H1 (cell line): ENCODE results near the gene ANKMY2. TPM values are rescaled to one million over a fixed set of nuclear protein-coding genes. Genes with fewer than 3 reads are reported as not detected.

Experiments
- CTCF ChIA-PET: fragments of 300-600 bp; sonication (Branson Sonifier 250); formaldehyde crosslinking; loops from one replicate; lab custom pipeline; 2021; ENCODE audit not compliant: partially characterized antibody; lab: Charles Lee
- POLR2A ChIA-PET: fragments of 300-600 bp; sonication (Branson Sonifier 250); formaldehyde crosslinking; loops from one replicate; lab custom pipeline; 2021; ENCODE audit warnings: inconsistent platforms; ENCODE audit not compliant: partially characterized antibody; lab: Charles Lee
- DNase-seq, 2 experiments: peaks; one replicate each; pipeline versions ENCODE4 v3.0.0 to v3.0.0-alpha.2; 2010 to 2022; ENCODE audit warnings: low spot score in 2 of 2, low read depth in 1 of 2, mixed read lengths in 1 of 2
- FAIRE-seq: peaks from 2 replicates; lab custom pipeline; 2011; peaks lifted over from hg19 to GRCh38; lab: Jason Lieb, UNC
- H2AFZ ChIP-seq: 2 replicates; pipeline ENCODE4 v1.8.1; 2012; ENCODE audit warnings: low read length, inconsistent platforms
- H2AK5ac ChIP-seq: 2 replicates; pipeline ENCODE4 v1.6.1; 2013; ENCODE audit warnings: low read depth, low read length
- H2BK120ac ChIP-seq: replicated peaks from 2 replicates; pipeline ENCODE3; 2013; ENCODE audit warnings: low read depth, low read length, inconsistent platforms
- H2BK12ac ChIP-seq: 2 replicates; pipeline ENCODE4 v1.6.1; 2013; ENCODE audit warnings: low read depth, low read length
- H2BK15ac ChIP-seq: 2 replicates; pipeline ENCODE4 v1.6.1; 2013; ENCODE audit warnings: low read length
- H2BK20ac ChIP-seq: 2 replicates; pipeline ENCODE4 v1.6.1; 2013; ENCODE audit warnings: low read length
- H2BK5ac ChIP-seq: 2 replicates; pipeline ENCODE4 v1.6.1; 2013; ENCODE audit warnings: low read depth, low read length
- H3K14ac ChIP-seq: 2 replicates; pipeline ENCODE4 v1.6.1; 2013; ENCODE audit warnings: inconsistent platforms; ENCODE audit not compliant: insufficient read length
- H3K18ac ChIP-seq: 2 replicates; pipeline ENCODE4 v1.6.1; 2013; ENCODE audit warnings: low read length; ENCODE audit errors: extremely low read depth
- H3K23ac ChIP-seq: 2 replicates; pipeline ENCODE4 v1.6.1; 2013; ENCODE audit warnings: inconsistent platforms; ENCODE audit not compliant: insufficient read length
- H3K23me2 ChIP-seq: 2 replicates; pipeline ENCODE4 v1.6.1; 2013; ENCODE audit warnings: low read depth, low read length
- H3K27ac ChIP-seq: 2 replicates; pipeline ENCODE4 v1.6.1; 2011; ENCODE audit warnings: low read depth, low read length, inconsistent platforms
- H3K27me3 ChIP-seq, 4 experiments: replicated peaks in 1 of 4; 1 replicate in 1 of 4; 2 replicates in 3 of 4; pipeline versions ENCODE4 v1.6.1 to v1.8.1; 2011 to 2013; ENCODE audit warnings: low read length in 3 of 4, mild to moderate bottlenecking in 3 of 4, inconsistent platforms in 2 of 4, mixed read lengths in 2 of 4, moderate library complexity in 1 of 4; ENCODE audit not compliant: control insufficient read depth in 3 of 4, insufficient read depth in 3 of 4; ENCODE audit errors: extremely low read depth in 1 of 4
- H3K36me3 ChIP-seq, 4 experiments: 2 replicates each; pipeline versions ENCODE4 v1.6.1 to v1.8.1; 2011 to 2013; ENCODE audit warnings: mild to moderate bottlenecking in 4 of 4, low read length in 3 of 4, moderate library complexity in 2 of 4, control low read depth in 1 of 4, inconsistent platforms in 1 of 4; ENCODE audit not compliant: insufficient read depth in 4 of 4, control insufficient read depth in 2 of 4
- H3K4ac ChIP-seq: replicated peaks from 2 replicates; pipeline ENCODE3; 2013; ENCODE audit warnings: low read length, low read depth, mixed read lengths, inconsistent platforms; ENCODE audit not compliant: insufficient read length
- H3K4me1 ChIP-seq, 4 experiments: replicated peaks in 1 of 4; 1 replicate in 1 of 4; 2 replicates in 3 of 4; pipeline versions ENCODE4 v1.6.1 to v1.8.1; 2011 to 2013; ENCODE audit warnings: low read length in 3 of 4, inconsistent platforms in 2 of 4, mixed read lengths in 1 of 4; ENCODE audit not compliant: insufficient read depth in 4 of 4, control insufficient read depth in 3 of 4
- H3K4me2 ChIP-seq, 2 experiments: 2 replicates each; pipeline versions ENCODE4 v1.6.1 to v1.8.1; 2011 to 2013; ENCODE audit warnings: low read depth in 2 of 2, low read length in 2 of 2, control low read depth in 1 of 2, inconsistent platforms in 1 of 2, mild to moderate bottlenecking in 1 of 2; ENCODE audit not compliant: insufficient read depth in 1 of 2
- H3K4me3 ChIP-seq, 4 experiments: fragments of 200-600, 300-600 bp in 1 of 4; sonication (generic), shearing (Covaris generic), sonication (Bioruptor Twin) in 1 of 4; 2 replicates each; pipeline versions ENCODE4 v1.5.1 to v1.8.1; 2011 to 2016; ENCODE audit warnings: low read length in 4 of 4, low read depth in 3 of 4, control low read depth in 2 of 4, inconsistent platforms in 2 of 4, mild to moderate bottlenecking in 2 of 4, mixed read lengths in 1 of 4, moderate library complexity in 1 of 4; ENCODE audit not compliant: insufficient read depth in 2 of 4; ENCODE audit errors: extremely low read depth in 1 of 4
- H3K56ac ChIP-seq: replicated peaks from 2 replicates; pipeline ENCODE3; 2013; ENCODE audit warnings: low read depth, mild to moderate bottlenecking, mixed read lengths, low read length, inconsistent platforms; ENCODE audit not compliant: insufficient read length
- H3K79me1 ChIP-seq: 2 replicates; pipeline ENCODE4 v1.6.1; 2013; ENCODE audit warnings: low read depth, low read length, control low read depth
- H3K79me2 ChIP-seq, 2 experiments: 2 replicates each; pipeline versions ENCODE4 v1.6.1 to v1.8.1; 2012 to 2013; ENCODE audit warnings: low read length in 2 of 2, mild to moderate bottlenecking in 2 of 2, inconsistent platforms in 1 of 2; ENCODE audit not compliant: insufficient read depth in 2 of 2, control insufficient read depth in 1 of 2
- H3K9ac ChIP-seq, 4 experiments: replicated peaks in 1 of 4; 1 replicate in 1 of 4; 2 replicates in 3 of 4; pipeline versions ENCODE4 v1.6.1 to v1.8.1; 2011 to 2013; ENCODE audit warnings: low read depth in 3 of 4, low read length in 3 of 4, control low read depth in 2 of 4, mild to moderate bottlenecking in 2 of 4, moderate library complexity in 2 of 4, inconsistent platforms in 1 of 4; ENCODE audit errors: extremely low read depth in 1 of 4
- H3K9me3 ChIP-seq, 2 experiments: 2 replicates each; pipeline versions ENCODE4 v1.6.1 to v1.8.1; 2012 to 2013; ENCODE audit warnings: mild to moderate bottlenecking in 2 of 2, moderate library complexity in 2 of 2, control low read depth in 1 of 2, inconsistent platforms in 1 of 2, low read depth in 1 of 2, low read length in 1 of 2, mixed read lengths in 1 of 2; ENCODE audit not compliant: insufficient read depth in 2 of 2
- H4K20me1 ChIP-seq, 2 experiments: replicated peaks in 1 of 2; 2 replicates each; pipeline versions ENCODE3 to v1.8.1; 2011 to 2013; ENCODE audit warnings: inconsistent platforms in 2 of 2, low read length in 2 of 2, mild to moderate bottlenecking in 1 of 2; ENCODE audit not compliant: insufficient read depth in 2 of 2, control insufficient read depth in 1 of 2
- H4K5ac ChIP-seq: 2 replicates; pipeline ENCODE4 v1.6.1; 2013; ENCODE audit warnings: low read length, low read depth, mixed read lengths, inconsistent platforms; ENCODE audit not compliant: insufficient read length
- H4K8ac ChIP-seq: 2 replicates; pipeline ENCODE4 v1.8.0; 2013; ENCODE audit warnings: mild to moderate bottlenecking, moderate library complexity, low read length, inconsistent platforms; ENCODE audit not compliant: insufficient read depth; ENCODE audit errors: extremely low read depth
- H4K91ac ChIP-seq: replicated peaks from 2 replicates; pipeline ENCODE3; 2013; ENCODE audit warnings: low read length, mixed read lengths, inconsistent platforms; ENCODE audit not compliant: insufficient read length
- BACH1 ChIP-seq: IDR thresholded peaks from 2 replicates; pipeline ENCODE4 v1.6.1; 2012; ENCODE audit warnings: low read length, improper control_type of control experiment
- CBX8 ChIP-seq: fragments of 300-800, 300-1000 bp; sonication (generic); IDR thresholded peaks from 2 replicates; pipeline ENCODE4 v1.7.1; 2016; ENCODE audit warnings: low read depth, low read length, borderline replicate concordance
- JUN ChIP-seq: IDR thresholded peaks from 2 replicates; pipeline ENCODE4 v1.6.1; 2011; ENCODE audit warnings: low read depth, mild to moderate bottlenecking, improper control_type of control experiment, low read length
- MAFK ChIP-seq: IDR thresholded peaks from 2 replicates; pipeline ENCODE4 v1.6.1; 2012; ENCODE audit warnings: low read depth, mild to moderate bottlenecking, improper control_type of control experiment, low read length
- NANOG ChIP-seq: IDR thresholded peaks from 2 replicates; pipeline ENCODE4 v1.6.1; 2011; ENCODE audit warnings: low read length, low read depth, mild to moderate bottlenecking, inconsistent platforms; ENCODE audit not compliant: insufficient read depth, poor library complexity, severe bottlenecking
- NRF1 ChIP-seq: IDR thresholded peaks from 2 replicates; pipeline ENCODE4 v1.6.1; 2011; ENCODE audit warnings: mild to moderate bottlenecking, low read depth, low read length, improper control_type of control experiment
- POLR2A ChIP-seq, 2 experiments: IDR thresholded peaks; 1 replicate in 1 of 2; 2 replicates in 1 of 2; pipeline ENCODE4 v1.6.1; 2011; ENCODE audit warnings: low read depth in 2 of 2, low read length in 2 of 2, mild to moderate bottlenecking in 2 of 2; ENCODE audit errors: control extremely low read depth in 1 of 2
- RNF2 ChIP-seq: fragments of 200-900, 300-1000 bp; sonication (generic); IDR thresholded peaks from 2 replicates; pipeline ENCODE4 v1.7.1; 2016; ENCODE audit warnings: borderline replicate concordance, low read depth, mild to moderate bottlenecking, antibody characterized with exemption, low read length; ENCODE audit not compliant: poor library complexity, severe bottlenecking; ENCODE audit errors: missing control alignments
- SIRT6 ChIP-seq: IDR thresholded peaks from one replicate; pipeline ENCODE4 v1.7.1; 2012; ENCODE audit warnings: low read length, inconsistent platforms
- SP4 ChIP-seq: IDR thresholded peaks from 2 replicates; pipeline ENCODE4 v1.6.1; 2012; ENCODE audit warnings: low read length, inconsistent platforms
- SRF ChIP-seq: IDR thresholded peaks from 2 replicates; pipeline ENCODE4 v1.6.1; 2011; ENCODE audit warnings: mild to moderate bottlenecking, low read depth, low read length, moderate library complexity
- SUZ12 ChIP-seq: fragments of 200-600 bp; sonication (generic); IDR thresholded peaks from 2 replicates; pipeline ENCODE4 v1.6.1; 2012; ENCODE audit warnings: mild to moderate bottlenecking, inconsistent platforms, low read length, moderate library complexity, mixed read lengths
- TAF1 ChIP-seq: IDR thresholded peaks from 2 replicates; pipeline ENCODE4 v1.6.1; 2011; ENCODE audit warnings: mild to moderate bottlenecking, low read depth, low read length
- TEAD4 ChIP-seq: IDR thresholded peaks from 2 replicates; pipeline ENCODE4 v1.6.1; 2012; ENCODE audit warnings: low read depth, low read length, inconsistent platforms, mixed read lengths
- WGBS, 2 experiments: shearing (Covaris generic) in 1 of 2; methylation state at CpG; one replicate each; pipeline versions ENCODE4 v1.1.6 to v1.1.7; 2013 to 2015; ENCODE audit warnings: low lambda C conversion rate in 2 of 2, mixed read lengths in 2 of 2, inconsistent platforms in 1 of 2, low coverage in 1 of 2, missing lambda C conversion rate in 1 of 2; ENCODE audit not compliant: insufficient replicate concordance in 2 of 2, insufficient coverage in 1 of 2, insufficient read length in 1 of 2; ENCODE audit errors: extremely low coverage in 1 of 2, missing lambda C conversion rate in 1 of 2; 5-methylcytosine and 5-hydroxymethylcytosine counted together
- polyA plus RNA-seq, 7 experiments: library from polyadenylated mRNA; depleted of rRNA in 3 of 7; stranded (reverse) in 5 of 7; unstranded in 2 of 7; fragments of >200 nt in 5 of 7; fragments of 200-250 nt in 2 of 7; gene quantifications; 1 replicate in 5 of 7; 2 replicates in 1 of 7; 4 replicates in 1 of 7; pipeline versions ENCODE4 v1.2.1 to v1.2.3, GENCODE V29; 2011 to 2013; ENCODE audit warnings: missing spikeins in 2 of 7, mixed read lengths in 2 of 7
- total RNA-seq: library from RNA; stranded (reverse); fragmentation: NEBNext Ultra II Directional; extraction: Animal tissue kit (Norgen Biotek cat#: 25700); gene quantifications from 2 replicates; pipeline ENCODE4 v1.2.1, GENCODE V29; 2021
- TF ChIP-seq, protein P1 (sequence below): IDR thresholded peaks from 2 replicates; pipeline ENCODE4 v1.6.1; 2012; ENCODE audit warnings: inconsistent platforms

Gene ANKMY2
- total and polyA plus RNA-seq, 2 of the 8 experiments (the other 6 are each of a cell fraction or from before 2014, with no cell fraction given), result 5.2 to 9.3 TPM

DNA sequence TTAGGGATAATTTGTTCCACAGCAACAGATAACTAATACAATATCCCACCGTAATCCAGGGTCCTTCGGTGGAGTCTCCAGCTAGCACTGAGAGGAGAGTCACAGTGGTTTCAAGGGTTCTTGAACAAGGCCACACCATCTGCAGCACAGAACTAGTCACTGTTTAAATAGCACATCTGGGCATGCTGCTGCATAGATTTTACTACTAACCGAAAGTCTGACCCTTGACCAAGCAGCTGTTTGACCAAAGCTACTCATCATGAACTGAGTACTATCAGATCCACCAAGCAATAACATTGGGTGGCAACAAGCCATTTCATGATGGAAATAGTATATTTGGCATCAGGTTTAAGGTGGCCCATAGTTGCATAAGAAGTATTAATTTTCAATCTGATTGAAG, 53.2 kb downstream of the ANKMY2 start:
- POLR2A ChIA-PET, result no interaction called here
- H2AK5ac ChIP-seq, result no peak overlapping the region
- H3K23ac ChIP-seq, result no peak overlapping the region
- no peak overlapping the region for H2BK12ac ChIP-seq
- H3K56ac ChIP-seq, result no peak overlapping the region
- no peak overlapping the region for H3K4ac ChIP-seq
- no peaks in the 10 kb centered on the region for H3K36me3 ChIP-seq
- no peak for FAIRE-seq
- H3K23me2 ChIP-seq, result no peaks in the 10 kb centered on the region
- DNase-seq, result no peak
- no peak overlapping the region for H3K18ac ChIP-seq
- H3K27ac ChIP-seq, result no peak overlapping the region
- H3K4me2 ChIP-seq, result no peak overlapping the region
- H3K4me1 ChIP-seq, result no peaks in the 10 kb centered on the region
- H2BK15ac ChIP-seq, result no peak overlapping the region
- no peak overlapping the region for H2AFZ ChIP-seq
- H3K79me1 ChIP-seq, result no peaks in the 10 kb centered on the region
- no peaks in the 10 kb centered on the region for H3K79me2 ChIP-seq
- H4K91ac ChIP-seq, result no peak overlapping the region
- no peak overlapping the region for H2BK120ac ChIP-seq
- no peak overlapping the region for H4K5ac ChIP-seq
- no peak overlapping the region for H3K9ac ChIP-seq
- H3K4me3 ChIP-seq, result no peak overlapping the region
- no peaks in the 10 kb centered on the region for H3K9me3 ChIP-seq
- H2BK20ac ChIP-seq, result no peak overlapping the region
- H4K20me1 ChIP-seq, result no peaks in the 10 kb centered on the region
- no peak overlapping the region for H4K8ac ChIP-seq
- CTCF ChIA-PET, result interaction anchor here (0.9 kb wide), 1 partner anchor 17 kb away, joined by 3 read pairs; no protein-coding TSS in a partner anchor
- no peak overlapping the region for H2BK5ac ChIP-seq
- H3K14ac ChIP-seq, result no peak overlapping the region
- 93% methylated on average over 3 of the region's 3 CpGs; no CpG with 5 or more reads in 1 of the 2 experiments for WGBS, 2 experiments
- no peaks in the 10 kb centered on the region for H3K27me3 ChIP-seq
- no peak for TF ChIP-seq RNF2
- TF ChIP-seq TAF1, result no peak
- TF ChIP-seq NRF1, result no peak
- no peak for TF ChIP-seq SUZ12
- no peak for TF ChIP-seq POLR2A (IDR thresholded peaks at IDR 0.05; ENCODE audit: control extremely low read depth in 1 of 2, low read depth in 2 of 2, low read length in 2 of 2)
- TF ChIP-seq TEAD4, result no peak
- no peak for TF ChIP-seq MAFK
- no peak for TF ChIP-seq SRF
- no peak for TF ChIP-seq BACH1
- TF ChIP-seq, protein P1, sequence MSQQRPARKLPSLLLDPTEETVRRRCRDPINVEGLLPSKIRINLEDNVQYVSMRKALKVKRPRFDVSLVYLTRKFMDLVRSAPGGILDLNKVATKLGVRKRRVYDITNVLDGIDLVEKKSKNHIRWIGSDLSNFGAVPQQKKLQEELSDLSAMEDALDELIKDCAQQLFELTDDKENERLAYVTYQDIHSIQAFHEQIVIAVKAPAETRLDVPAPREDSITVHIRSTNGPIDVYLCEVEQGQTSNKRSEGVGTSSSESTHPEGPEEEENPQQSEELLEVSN, result no peak
- TF ChIP-seq SP4, result no peak
- TF ChIP-seq SIRT6, result no peak
- TF ChIP-seq CBX8, result no peak
- no peak for TF ChIP-seq NANOG
- TF ChIP-seq JUN, result no peak
